T-helper 1 cell treated with Interleukin-12 subunit alpha and Interleukin-12 subunit beta and Interleukin-4 antibody, amounts not matched to agents 30 ng/mL and 1 ng/mL, for 36 hours (primary cell): ENCODE data around the gene TBRG1. TPM values are rescaled to one million over a fixed set of nuclear protein-coding genes. Genes with fewer than 3 reads are reported as not detected.

Experiments
- intact Hi-C: fragments of 100-400 bp; cut with micrococcal nuclease; formaldehyde crosslinking; loops from one replicate; pipeline ENCODE4 v1.15.1; 2024
- total RNA-seq: library from RNA; stranded (reverse); gene quantifications from 2 replicates; pipeline ENCODE4 v1.2.3, GENCODE V29; 2022

Gene TBRG1
- total RNA-seq, 1 donor from 2014 or later = 36.3 TPM

DNA sequence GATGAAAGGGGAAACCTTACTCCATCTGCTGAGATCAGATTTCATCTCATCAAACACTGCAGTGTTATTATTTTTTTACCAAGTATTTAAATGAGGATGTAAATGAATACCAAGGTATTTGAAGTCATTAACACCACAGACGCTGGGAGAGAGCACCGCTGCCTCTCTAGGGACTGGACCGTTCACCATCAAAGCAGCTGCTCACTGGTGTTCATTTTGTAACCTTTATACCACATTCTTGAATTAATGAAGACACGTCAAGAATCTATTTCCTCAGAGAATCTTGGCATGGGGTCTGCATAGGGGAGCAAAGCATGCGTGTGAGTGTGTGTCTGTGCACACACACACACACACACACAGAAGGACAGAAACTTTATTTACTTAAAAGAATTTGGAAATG, 35.2 kb downstream of the TBRG1 start:
- intact Hi-C loops = no loop called here

GRCh38 chr11:124658501-124658900, 35.8 kb downstream of the TBRG1 start:
- intact Hi-C loops = no loop called here

GRCh38 chr11:124658986-124659385, 36.3 kb downstream of the TBRG1 start:
- intact Hi-C loops = no loop called here

DNA sequence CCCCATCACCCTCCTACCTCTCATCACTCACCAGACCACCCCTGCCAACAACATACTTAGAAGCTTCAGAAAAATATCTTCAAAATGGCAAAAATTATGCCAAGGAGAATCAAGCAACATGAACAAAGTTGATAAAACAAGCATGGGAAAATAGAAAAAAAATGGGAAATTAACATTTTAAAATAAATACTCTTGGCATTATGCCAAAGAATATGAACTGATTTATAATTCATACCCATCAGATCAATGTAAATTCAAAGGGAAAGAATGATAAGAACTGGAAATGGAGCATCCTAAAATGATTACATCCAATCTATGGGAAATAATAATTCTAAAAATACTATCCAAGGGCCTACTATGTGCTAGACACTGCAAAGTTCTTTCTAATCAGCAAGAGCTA, 38.9 kb downstream of the TBRG1 start:
- intact Hi-C loops = no loop called here

DNA sequence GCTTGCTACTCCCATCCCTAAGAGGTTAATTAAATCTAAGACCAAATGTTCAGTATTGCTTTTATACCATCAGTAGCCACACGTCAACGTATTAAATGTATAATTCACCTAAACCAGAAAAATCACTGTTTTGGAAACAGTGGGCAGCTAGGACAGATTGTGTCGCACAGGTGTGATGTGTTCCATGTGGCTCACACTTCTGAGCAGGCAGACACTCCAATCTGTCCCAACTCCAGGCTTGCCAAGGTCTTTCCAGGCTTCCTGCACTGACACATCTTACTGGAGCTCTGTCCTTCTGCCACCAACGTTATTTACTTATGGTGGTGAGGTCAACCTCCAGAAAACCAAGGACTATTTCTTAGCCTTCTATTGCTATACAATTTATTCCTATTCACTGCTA, 39.4 kb downstream of the TBRG1 start:
- intact Hi-C loops = no loop called here

DNA sequence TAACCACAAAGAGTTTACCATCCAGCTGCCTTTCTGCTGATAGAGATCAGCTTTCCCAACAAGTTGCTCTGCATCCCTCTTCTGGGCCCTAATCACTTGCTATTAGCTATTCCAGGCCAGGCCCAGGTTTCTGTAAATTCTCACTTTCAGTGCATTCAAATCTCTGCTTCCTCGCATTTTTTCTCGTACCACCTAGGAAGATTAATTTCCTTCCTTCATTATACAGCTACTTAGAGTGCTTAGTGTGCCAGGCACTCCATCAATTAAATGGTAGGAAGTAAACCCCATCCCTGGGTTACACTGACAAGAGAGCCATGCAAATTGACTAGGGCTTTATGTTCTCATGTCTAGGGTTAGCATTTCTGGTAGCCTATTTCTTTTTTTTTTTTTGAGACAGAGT, 41.2 kb downstream of the TBRG1 start:
- intact Hi-C loops = no loop called here

- intact Hi-C loops = no loop called here
Measured at GRCh38 chr11:124667601-124668000, 44.9 kb downstream of the TBRG1 start.

DNA sequence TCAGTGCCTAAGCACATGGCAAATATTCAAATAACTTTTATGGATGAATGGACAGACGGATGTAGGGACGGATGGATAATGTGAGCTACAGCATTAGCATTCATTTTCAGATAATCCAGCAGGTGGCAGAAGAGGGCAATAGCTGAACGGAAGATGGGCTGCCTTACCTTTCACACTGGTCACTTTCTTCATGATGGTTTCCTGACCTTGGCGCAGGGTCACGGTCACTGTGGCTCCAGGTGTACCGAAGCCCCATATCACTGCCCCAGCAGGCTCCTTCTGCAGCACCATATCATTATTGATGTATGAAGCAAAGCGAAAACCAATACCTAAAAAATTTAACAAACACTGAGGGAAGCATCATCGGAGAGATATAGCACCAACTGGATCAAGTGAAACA, 46.5 kb downstream of the TBRG1 start:
- intact Hi-C loops = loop anchor here (1.0 to 2.0 kb wide), 9 partner anchors 24 to 207 kb away; no protein-coding TSS in a partner anchor

GRCh38 chr11:124670732-124671131, 48.1 kb downstream of the TBRG1 start:
- intact Hi-C loops = loop anchor here (5.0 kb wide), 1 partner anchor 922 kb away; the partner anchor contains the start of gene STT3A

DNA sequence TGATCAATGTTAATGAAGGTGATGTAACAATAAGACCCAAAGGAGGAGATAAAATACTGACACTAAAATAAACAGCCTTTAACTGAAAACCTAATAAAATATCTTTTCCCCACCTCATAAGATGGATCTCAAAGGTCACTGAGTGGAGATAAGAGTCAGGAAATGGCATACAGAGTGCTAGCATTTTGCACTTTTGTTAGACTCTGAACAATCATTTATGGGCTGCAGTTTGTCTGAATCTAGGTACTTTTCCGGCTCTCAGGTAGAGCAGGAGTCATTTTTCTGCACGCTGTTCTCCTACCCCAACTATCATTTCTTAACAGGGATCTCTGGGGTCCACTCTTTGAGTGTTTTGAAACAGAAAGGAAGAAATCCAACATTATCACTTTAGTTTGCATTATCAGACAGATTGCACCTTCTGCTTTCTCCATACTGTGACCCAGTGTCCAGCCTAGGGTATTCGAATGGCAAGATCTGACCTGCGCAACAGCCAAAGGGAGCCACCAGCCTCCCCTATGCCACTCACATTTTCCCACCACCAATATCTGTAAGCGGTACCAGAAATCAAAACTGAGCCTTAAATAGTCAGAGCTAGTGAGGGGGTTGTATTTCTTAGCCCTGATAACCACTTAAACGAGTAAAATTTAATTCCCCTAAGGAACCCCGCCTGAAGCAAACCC, 50.0 kb downstream of the TBRG1 start:
- intact Hi-C loops = loop anchor here (1.0 to 5.0 kb wide), 13 partner anchors 46 to 1215 kb away; partner anchors contain the start of genes CCDC15, EI24, HYLS1 and MSANTD2

DNA sequence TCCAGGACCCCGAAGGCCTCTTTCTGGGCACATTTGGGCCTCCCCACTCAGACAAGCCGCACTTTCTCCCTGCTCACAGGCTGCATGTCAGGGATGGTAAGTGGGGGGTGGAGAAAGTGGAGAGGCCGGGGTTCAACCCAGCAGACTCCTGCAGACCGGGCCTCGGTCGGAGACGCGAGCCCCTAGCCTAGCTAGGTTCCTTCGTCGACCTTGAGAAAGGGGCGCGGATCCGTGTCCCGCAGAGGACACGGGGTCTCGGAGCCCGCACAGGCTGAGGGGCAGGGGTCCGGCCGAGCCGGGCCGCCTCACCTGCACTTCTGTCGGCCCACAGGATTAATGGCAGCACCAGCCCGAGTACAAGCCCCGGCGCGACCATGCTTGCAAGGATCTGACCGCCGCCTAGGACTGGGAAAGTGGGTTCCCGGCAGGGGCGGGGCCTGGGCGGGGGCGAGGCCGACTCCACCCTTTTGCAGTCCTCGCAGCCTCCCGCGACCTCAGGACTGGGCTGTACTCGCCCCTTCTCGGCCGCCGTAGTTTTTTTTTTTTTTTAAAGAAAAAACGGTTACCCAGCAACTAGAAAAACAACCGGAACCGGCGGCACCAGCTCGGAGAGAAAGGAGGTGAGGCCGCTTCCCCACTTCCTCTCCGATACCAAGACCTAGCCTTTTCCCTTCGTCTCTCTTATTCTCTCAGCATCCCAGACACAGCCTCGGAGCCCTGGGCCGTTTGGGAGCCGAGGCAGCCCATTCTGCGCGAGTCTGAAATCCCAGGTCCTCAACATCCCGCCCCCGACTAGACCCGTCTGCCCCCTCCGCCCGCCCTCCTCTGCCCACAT, 50.9 kb downstream of the TBRG1 start, which contains the start of the genes SIAE and SPA17:
SIAE (minus strand) TSS at position 407 of the 835 bp plus-strand sequence; CDS start at position 376, 31 bp downstream.
SPA17 (plus strand) TSS at position 572 of the 835 bp plus-strand sequence. CDS start 1,361 bp downstream, outside the sequence.
- intact Hi-C loops = loop anchor here (1.0 to 5.0 kb wide), 13 partner anchors 45 to 1214 kb away; partner anchors contain the start of genes CCDC15, EI24, HYLS1 and MSANTD2

- intact Hi-C loops = loop anchor here (5.0 kb wide), 1 partner anchor 918 kb away; the partner anchor contains the start of gene STT3A
Measured at GRCh38 chr11:124674168-124674517, 51.5 kb downstream of the TBRG1 start.

GRCh38 chr11:124674571-124674970, 51.9 kb downstream of the TBRG1 start:
- intact Hi-C loops = loop anchor here (5.0 kb wide), 1 partner anchor 918 kb away; the partner anchor contains the start of gene STT3A

- intact Hi-C loops = loop anchor here (5.0 kb wide), 1 partner anchor 836 kb away; no protein-coding TSS in a partner anchor
Measured at GRCh38 chr11:124676386-124676785, 53.7 kb downstream of the TBRG1 start.

DNA sequence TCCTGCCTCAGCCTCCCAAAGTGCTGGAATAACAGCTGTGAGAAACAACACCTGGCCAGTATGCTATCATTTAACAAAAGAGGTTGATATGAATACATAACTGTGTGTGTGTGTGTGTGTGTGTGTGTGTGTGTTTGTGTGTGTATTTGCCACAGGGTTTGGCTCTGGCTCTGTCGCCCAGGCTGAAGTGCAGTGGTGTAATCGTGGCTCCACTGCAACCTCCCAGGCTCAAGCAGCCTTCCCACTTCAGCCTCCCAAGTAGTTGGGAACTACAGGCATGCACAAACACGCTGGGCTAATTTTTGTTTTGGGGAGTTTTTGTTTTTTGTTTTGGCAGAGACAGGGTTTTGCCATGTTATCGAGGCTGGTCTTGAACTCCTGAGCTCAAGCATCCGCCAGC, 55.8 kb downstream of the TBRG1 start:
- intact Hi-C loops = loop anchor here (5.0 kb wide), 1 partner anchor 834 kb away; no protein-coding TSS in a partner anchor

GRCh38 chr11:124681421-124681820, 58.8 kb downstream of the TBRG1 start:
- intact Hi-C loops = no loop called here

DNA sequence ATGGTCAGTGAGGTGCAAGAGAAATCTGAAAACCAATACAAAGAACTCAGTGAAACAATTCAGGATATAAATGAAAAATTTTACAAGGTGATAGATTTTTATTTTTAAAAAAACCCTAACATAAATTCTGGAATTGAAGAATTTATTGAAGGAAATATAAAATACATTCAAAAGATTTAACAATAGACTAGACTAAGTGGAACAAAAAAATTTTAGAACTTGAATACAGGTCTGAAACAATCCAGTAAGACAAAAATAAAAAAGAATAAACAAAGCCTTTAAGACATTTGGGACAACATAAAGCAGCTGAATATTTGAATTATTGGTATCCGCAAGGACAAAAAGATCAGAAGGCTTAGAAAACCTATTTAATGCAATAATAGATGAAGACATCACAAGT, 59.8 kb downstream of the TBRG1 start:
- intact Hi-C loops = no loop called here

Other genes with a start within 250 kb of the TBRG1 start
- gene OR8B2, start 238.4 kb upstream of the TBRG1 start, total RNA-seq = not detected in 2 replicates
- gene OR8B3, start 223.8 kb upstream of the TBRG1 start, total RNA-seq = not detected in 2 replicates
- not detected in 2 replicates for gene OR8B4, start 198.0 kb upstream of the TBRG1 start, total RNA-seq
- not detected in 2 replicates for gene OR8B8, start 177.2 kb upstream of the TBRG1 start, total RNA-seq
- not detected in 2 replicates for gene OR8B12, start 79.2 kb upstream of the TBRG1 start, total RNA-seq
- gene OR8A1, start 52.9 kb upstream of the TBRG1 start, total RNA-seq = not detected in 2 replicates
- gene PANX3, start 11.4 kb upstream of the TBRG1 start, total RNA-seq = not detected in 2 replicates
- gene SIAE, start 50.9 kb downstream of the TBRG1 start, total RNA-seq = 5.9 and 6.2 TPM in 2 replicates
- gene SPA17, start 51.0 kb downstream of the TBRG1 start, total RNA-seq = 1.8 and 3.4 TPM in 2 replicates
- 2.4 and 3.1 TPM in 2 replicates for gene NRGN, start 117.1 kb downstream of the TBRG1 start, total RNA-seq
- not detected in 2 replicates for gene VSIG2, start 129.4 kb downstream of the TBRG1 start, total RNA-seq
- 0.41 and 0.47 TPM in 2 replicates for gene ESAM, start 139.4 kb downstream of the TBRG1 start, total RNA-seq
- 9.0 and 12.7 TPM in 2 replicates for gene MSANTD2, start 177.5 kb downstream of the TBRG1 start, total RNA-seq
- gene ROBO3, start 242.6 kb downstream of the TBRG1 start, total RNA-seq = 4.6 and 5.6 TPM in 2 replicates